Keratinocyte (primary cell): ENCODE measurements around the gene TNFRSF4. TPM values are rescaled to one million over a fixed set of nuclear protein-coding genes. Genes with fewer than 3 reads are reported as not detected.
A peak's percentile ranks its signal among the peaks of the same experiment; 100 is the strongest.

ENCODE experiments used
- DNase-seq: peaks from one replicate; pipeline ENCODE4 v3.0.0-alpha.2; 2011; ENCODE audit warnings: low read depth, missing footprints, low spot score
- FAIRE-seq: peaks from 2 replicates; lab custom pipeline; 2011; peaks lifted over from hg19 to GRCh38; lab: Jason Lieb, UNC
- H2AFZ ChIP-seq: 2 replicates; pipeline ENCODE4 v1.6.0; 2012; ENCODE audit warnings: low read length, control low read depth, inconsistent platforms; ENCODE audit not compliant: control insufficient read depth
- H3K27ac ChIP-seq: 2 replicates; pipeline ENCODE4 v1.5.1; 2011; ENCODE audit warnings: low read length; ENCODE audit not compliant: control insufficient read depth, insufficient read depth
- H3K27me3 ChIP-seq: 3 replicates; pipeline ENCODE4 v1.6.0; 2011; ENCODE audit warnings: low read length; ENCODE audit not compliant: control insufficient read depth, insufficient read depth; ENCODE audit errors: extremely low read depth
- H3K36me3 ChIP-seq, 2 experiments: 2 replicates in 1 of 2; 3 replicates in 1 of 2; pipeline ENCODE4 v1.5.1; 2011; ENCODE audit warnings: low read length in 2 of 2, mild to moderate bottlenecking in 1 of 2; ENCODE audit not compliant: control insufficient read depth in 2 of 2, insufficient read depth in 2 of 2; ENCODE audit errors: extremely low read depth in 1 of 2
- H3K4me1 ChIP-seq: 3 replicates; pipeline ENCODE4 v1.5.1; 2011; ENCODE audit warnings: low read length; ENCODE audit not compliant: control insufficient read depth, insufficient read depth; ENCODE audit errors: extremely low read depth
- H3K4me2 ChIP-seq: 3 replicates; pipeline ENCODE4 v1.6.0; 2011; ENCODE audit warnings: low read depth, low read length; ENCODE audit not compliant: control insufficient read depth, insufficient read depth; ENCODE audit errors: extremely low read depth
- H3K4me3 ChIP-seq, 3 experiments: fragments of 200-600 bp in 1 of 3; sonication (generic) in 1 of 3; 2 replicates in 2 of 3; 3 replicates in 1 of 3; pipeline ENCODE4 v1.5.1; 2011 to 2016; ENCODE audit warnings: low read length in 3 of 3, mild to moderate bottlenecking in 3 of 3, control low read depth in 2 of 3, inconsistent platforms in 1 of 3, low read depth in 1 of 3, mixed read lengths in 1 of 3, mixed run types in 1 of 3, moderate library complexity in 1 of 3; ENCODE audit not compliant: control insufficient read depth in 2 of 3, insufficient read depth in 2 of 3; ENCODE audit errors: extremely low read depth in 1 of 3
- H3K79me2 ChIP-seq: 2 replicates; pipeline ENCODE4 v1.6.0; 2012; ENCODE audit warnings: low read length; ENCODE audit not compliant: control insufficient read depth, insufficient read depth
- H3K9ac ChIP-seq: 3 replicates; pipeline ENCODE4 v1.6.0; 2011; ENCODE audit warnings: low read length; ENCODE audit not compliant: control insufficient read depth, insufficient read depth; ENCODE audit errors: extremely low read depth
- H3K9me1 ChIP-seq: 3 replicates; pipeline ENCODE4 v1.6.0; 2011; ENCODE audit warnings: low read length; ENCODE audit not compliant: control insufficient read depth, insufficient read depth; ENCODE audit errors: extremely low read depth
- H3K9me3 ChIP-seq: 2 replicates; pipeline ENCODE4 v1.5.1; 2012; ENCODE audit warnings: low read depth, low read length; ENCODE audit not compliant: control insufficient read depth
- H4K20me1 ChIP-seq: 3 replicates; pipeline ENCODE4 v1.6.0; 2011; ENCODE audit warnings: low read length; ENCODE audit not compliant: control insufficient read depth, insufficient read depth; ENCODE audit errors: extremely low read depth
- EZH2 ChIP-seq: IDR thresholded peaks from one replicate; pipeline ENCODE4 v1.6.1; 2012; ENCODE audit warnings: inconsistent platforms, mild to moderate bottlenecking, low read length, moderate library complexity
- dilution Hi-C: fragments of 300-500 bp; cut with MboI; formaldehyde crosslinking; loops from one replicate; pipeline ENCODE4 v1.7.0; 2020; ENCODE audit warnings: low sequenced_read_pairs; ENCODE audit not compliant: extremely low pct_ligation_motif_present
- polyA plus RNA-seq, 5 experiments: library from polyadenylated mRNA; depleted of rRNA in 3 of 5; stranded (reverse) in 3 of 5; stranded (forward) in 1 of 5; unstranded in 1 of 5; fragments of >200 nt; gene quantifications; 1 replicate in 1 of 5; 2 replicates in 3 of 5; 3 replicates in 1 of 5; pipeline versions ENCODE4 v1.2.1 to v1.2.3, GENCODE V29; 2011 to 2012; ENCODE audit warnings: missing spikeins in 2 of 5, low read depth in 1 of 5, low replicate concordance in 1 of 5
- TF ChIP-seq, protein P1 (sequence below), 3 experiments: IDR thresholded peaks in 1 of 3; conservative IDR thresholded peaks in 1 of 3; optimal IDR thresholded peaks in 1 of 3; 2 replicates in 2 of 3; 3 replicates in 1 of 3; pipeline versions ENCODE3 to v1.5.1; 2011; ENCODE audit warnings: low read length in 3 of 3, mild to moderate bottlenecking in 3 of 3, moderate library complexity in 2 of 3, control low read depth in 1 of 3, inconsistent platforms in 1 of 3; ENCODE audit not compliant: insufficient read depth in 2 of 3; ENCODE audit errors: extremely low read depth in 1 of 3

The TNFRSF4 gene
- polyA plus RNA-seq, 1 donor (not counting 4 experiments of a cell fraction or from before 2014, with no cell fraction given) = not detected

DNA sequence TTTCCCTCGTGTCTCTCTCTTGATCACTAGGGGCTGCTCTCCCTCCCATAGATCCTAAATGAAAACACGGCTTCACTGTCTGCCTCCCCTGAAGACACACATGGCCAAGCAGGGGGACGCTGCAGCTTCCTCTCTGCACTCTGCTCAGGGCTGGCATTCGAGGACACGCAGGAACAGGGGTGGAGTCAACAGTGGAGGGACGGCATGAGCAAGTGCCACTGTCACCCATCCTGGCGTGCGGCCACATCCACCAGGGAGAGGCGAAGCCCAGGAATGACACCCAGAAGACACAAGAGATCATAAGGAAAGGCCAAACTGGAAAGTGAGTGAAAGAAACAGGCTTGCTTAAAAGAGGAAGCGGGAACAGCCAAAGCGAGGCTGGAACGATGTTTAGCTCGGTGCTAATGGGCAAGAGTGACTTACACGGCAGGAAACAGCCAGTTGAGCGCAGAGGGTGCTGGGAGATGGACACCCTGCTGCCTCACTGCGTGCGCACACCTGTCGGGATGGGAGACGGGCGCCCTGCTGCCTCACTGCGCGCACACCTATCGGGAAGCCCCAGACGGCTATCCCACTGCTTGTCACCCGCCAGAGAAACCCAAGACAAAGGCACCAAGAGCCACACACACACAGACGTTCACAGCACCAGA is 46.1 kb upstream of the TNFRSF4 start:
- Histone ChIP-seq H3K9ac (no peak overlapping the region), H3K27ac (no peak overlapping the region), H3K79me2 (peaks cover 10% of the 10 kb centered on the region), H2AFZ (no peak overlapping the region), H3K27me3 (no peaks in the 10 kb centered on the region), H3K9me3 (no peaks in the 10 kb centered on the region), H3K36me3 (peaks cover 42 to 48% of the 10 kb centered on the region in 2 experiments), H3K4me2 (no peak overlapping the region), H3K4me1 (peaks cover 15% of the 10 kb centered on the region), H3K9me1 (no peaks in the 10 kb centered on the region), H4K20me1 (peaks cover 19% of the 10 kb centered on the region), H3K4me3 (no peak overlapping the region)
- dilution Hi-C loops = no loop called here
- no peak for DNase-seq
- no peak for TF ChIP-seq EZH2
- TF ChIP-seq, protein P1, sequence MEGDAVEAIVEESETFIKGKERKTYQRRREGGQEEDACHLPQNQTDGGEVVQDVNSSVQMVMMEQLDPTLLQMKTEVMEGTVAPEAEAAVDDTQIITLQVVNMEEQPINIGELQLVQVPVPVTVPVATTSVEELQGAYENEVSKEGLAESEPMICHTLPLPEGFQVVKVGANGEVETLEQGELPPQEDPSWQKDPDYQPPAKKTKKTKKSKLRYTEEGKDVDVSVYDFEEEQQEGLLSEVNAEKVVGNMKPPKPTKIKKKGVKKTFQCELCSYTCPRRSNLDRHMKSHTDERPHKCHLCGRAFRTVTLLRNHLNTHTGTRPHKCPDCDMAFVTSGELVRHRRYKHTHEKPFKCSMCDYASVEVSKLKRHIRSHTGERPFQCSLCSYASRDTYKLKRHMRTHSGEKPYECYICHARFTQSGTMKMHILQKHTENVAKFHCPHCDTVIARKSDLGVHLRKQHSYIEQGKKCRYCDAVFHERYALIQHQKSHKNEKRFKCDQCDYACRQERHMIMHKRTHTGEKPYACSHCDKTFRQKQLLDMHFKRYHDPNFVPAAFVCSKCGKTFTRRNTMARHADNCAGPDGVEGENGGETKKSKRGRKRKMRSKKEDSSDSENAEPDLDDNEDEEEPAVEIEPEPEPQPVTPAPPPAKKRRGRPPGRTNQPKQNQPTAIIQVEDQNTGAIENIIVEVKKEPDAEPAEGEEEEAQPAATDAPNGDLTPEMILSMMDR (optimal IDR thresholded peaks at IDR 0.05 in 1 of 3, IDR thresholded peaks at IDR 0.05 in 1 of 3, conservative IDR thresholded peaks at IDR 0.05 in 1 of 3; ENCODE audit: extremely low read depth in 1 of 3, insufficient read depth in 2 of 3, low read length in 3 of 3) = no peak
- no peak for FAIRE-seq

DNA sequence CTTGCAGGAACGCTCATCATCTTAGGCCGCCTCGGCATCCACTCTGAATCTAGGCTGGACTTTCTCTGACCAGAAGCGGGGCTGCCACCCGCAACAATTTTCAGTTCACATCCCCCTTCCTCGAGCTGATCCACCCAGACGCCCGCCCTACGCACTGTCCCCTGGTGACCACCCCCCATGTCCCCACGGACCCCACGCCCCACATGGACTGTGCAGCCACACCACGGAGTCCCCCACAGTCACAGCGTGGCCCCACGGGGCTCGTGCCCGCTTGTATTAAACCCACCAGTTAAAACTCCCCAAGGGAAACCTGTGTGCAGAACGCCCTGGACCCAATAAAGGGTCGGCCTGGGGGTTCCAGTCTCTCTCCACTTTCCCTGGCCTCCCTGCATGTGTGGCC is 45.6 kb upstream of the TNFRSF4 start:
- Histone ChIP-seq H4K20me1 (peaks cover 16% of the 10 kb centered on the region), H3K9me3 (no peaks in the 10 kb centered on the region), H3K36me3 (peaks cover 42 to 49% of the 10 kb centered on the region in 2 experiments), H3K27me3 (no peaks in the 10 kb centered on the region), H3K79me2 (peaks cover 10% of the 10 kb centered on the region), H3K9me1 (no peaks in the 10 kb centered on the region), H3K27ac (peak overlapping the region; percentile 10), H3K9ac (no peak overlapping the region), H2AFZ (no peak overlapping the region), H3K4me3 (no peak overlapping the region), H3K4me2 (no peak overlapping the region), H3K4me1 (peaks cover 11% of the 10 kb centered on the region)
- dilution Hi-C loops = no loop called here
- no peak for TF ChIP-seq EZH2
- TF ChIP-seq, protein P1 (optimal IDR thresholded peaks at IDR 0.05 in 1 of 3, IDR thresholded peaks at IDR 0.05 in 1 of 3, conservative IDR thresholded peaks at IDR 0.05 in 1 of 3; ENCODE audit: extremely low read depth in 1 of 3, insufficient read depth in 2 of 3, low read length in 3 of 3) = no peak
- DNase-seq (no peak), FAIRE-seq (no peak)
